Tibial nerve (tissue), 3 donors: ENCODE measurements around the gene EYS.

ENCODE experiments used
- CTCF ChIP-seq, 5 experiments: fragments of 200-600 bp in 3 of 5; fragments of 450-650 bp in 2 of 5; sonication (generic) in 3 of 5; IDR thresholded peaks; one replicate each; pipeline ENCODE4 v1.5.1; 2016 to 2019; ENCODE audit warnings: antibody characterized with exemption in 5 of 5, mild to moderate bottlenecking in 3 of 5, moderate library complexity in 2 of 5
- POLR2A ChIP-seq, 2 donors: fragments of 450-650 bp; IDR thresholded peaks; one replicate each; pipeline ENCODE4 v1.6.1; 2017; ENCODE audit warnings: antibody characterized with exemption in 2 of 2, mild to moderate bottlenecking in 2 of 2, moderate library complexity in 2 of 2

DNA sequence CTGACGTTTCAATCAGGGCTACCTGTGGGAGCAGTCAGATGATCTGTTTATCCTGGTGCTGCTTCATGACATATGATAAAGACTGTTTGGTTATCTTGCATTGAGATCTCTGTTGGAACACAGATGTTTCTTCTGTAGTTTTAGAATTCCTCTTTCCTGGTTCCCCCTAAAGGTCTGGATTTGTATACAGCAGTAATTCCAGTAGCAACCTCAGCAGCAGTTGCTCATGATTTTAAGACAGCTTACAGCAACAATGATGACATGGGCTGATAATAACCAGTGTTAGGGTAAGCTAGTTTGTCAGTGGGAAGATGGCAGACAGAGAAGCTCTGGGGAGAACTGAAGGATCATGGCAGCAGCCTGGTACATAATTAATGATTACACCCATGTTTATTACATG is 1632.0 kb downstream of the EYS start:
- no peak for TF ChIP-seq POLR2A (IDR thresholded peaks at IDR 0.05)
- no peak for TF ChIP-seq CTCF (IDR thresholded peaks at IDR 0.05)
